Upper lobe of left lung (tissue), 4 donors: Measurements from ENCODE around the gene RAB24.

ENCODE experiments used
- EP300 ChIP-seq, 4 donors: sonication (generic); formaldehyde crosslinking; IDR thresholded peaks; one replicate each; pipeline ENCODE4 v1.5.1; 2017; ENCODE audit warnings: antibody characterized with exemption in 4 of 4, control low read depth in 2 of 4
- TF ChIP-seq, protein P1 (sequence below), 6 experiments: fragments of 450-650 bp in 4 of 6; fragments of 200-600 bp in 2 of 6; sonication (generic) in 2 of 6; IDR thresholded peaks; one replicate each; pipeline ENCODE4 v1.5.1; 2016 to 2019; ENCODE audit warnings: antibody characterized with exemption in 6 of 6

DNA sequence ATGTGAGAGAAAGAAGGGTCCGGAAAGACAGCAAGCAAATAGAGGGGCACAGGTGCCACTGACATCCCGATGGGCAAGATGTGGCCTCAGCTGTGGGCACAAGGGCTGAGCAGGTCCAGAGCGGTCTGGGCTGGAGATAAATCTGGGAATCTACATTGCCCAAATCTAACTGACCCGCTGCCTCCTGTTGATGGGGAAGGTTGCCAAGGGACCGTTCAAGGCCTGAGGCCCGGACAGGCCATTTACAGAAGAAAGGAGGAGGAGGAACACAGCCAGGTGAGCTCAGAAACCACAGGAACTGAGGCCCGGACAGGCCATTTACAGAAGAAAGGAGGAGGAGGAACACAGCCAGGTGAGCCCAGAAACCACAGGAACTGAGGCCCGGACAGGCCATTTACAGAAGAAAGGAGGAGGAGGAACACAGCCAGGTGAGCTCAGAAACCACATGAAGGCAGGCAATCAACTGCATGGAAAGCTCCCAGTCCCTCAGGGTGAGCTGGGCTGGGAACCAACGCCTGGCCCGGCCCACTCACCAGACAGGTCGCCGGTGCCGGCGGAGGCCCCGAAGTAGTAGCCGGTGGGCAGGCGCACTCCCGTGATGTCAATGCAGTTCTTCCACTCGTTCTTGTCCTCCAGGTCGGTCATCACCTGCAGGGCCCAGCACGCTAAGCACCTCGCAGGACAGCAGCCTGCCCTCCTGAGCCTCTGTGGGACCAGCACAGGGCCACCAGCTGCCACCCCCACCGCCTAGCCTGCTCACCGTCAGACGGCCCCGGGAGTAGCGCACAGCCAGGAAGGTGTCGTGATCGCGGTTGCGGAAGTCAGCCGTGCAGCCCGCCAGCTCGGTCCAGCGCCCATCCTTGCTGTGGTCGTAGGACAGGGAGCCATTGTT is 33.3 kb upstream of the RAB24 start:
- no peak for TF ChIP-seq EP300 (IDR thresholded peaks at IDR 0.05)
- TF ChIP-seq, protein P1, sequence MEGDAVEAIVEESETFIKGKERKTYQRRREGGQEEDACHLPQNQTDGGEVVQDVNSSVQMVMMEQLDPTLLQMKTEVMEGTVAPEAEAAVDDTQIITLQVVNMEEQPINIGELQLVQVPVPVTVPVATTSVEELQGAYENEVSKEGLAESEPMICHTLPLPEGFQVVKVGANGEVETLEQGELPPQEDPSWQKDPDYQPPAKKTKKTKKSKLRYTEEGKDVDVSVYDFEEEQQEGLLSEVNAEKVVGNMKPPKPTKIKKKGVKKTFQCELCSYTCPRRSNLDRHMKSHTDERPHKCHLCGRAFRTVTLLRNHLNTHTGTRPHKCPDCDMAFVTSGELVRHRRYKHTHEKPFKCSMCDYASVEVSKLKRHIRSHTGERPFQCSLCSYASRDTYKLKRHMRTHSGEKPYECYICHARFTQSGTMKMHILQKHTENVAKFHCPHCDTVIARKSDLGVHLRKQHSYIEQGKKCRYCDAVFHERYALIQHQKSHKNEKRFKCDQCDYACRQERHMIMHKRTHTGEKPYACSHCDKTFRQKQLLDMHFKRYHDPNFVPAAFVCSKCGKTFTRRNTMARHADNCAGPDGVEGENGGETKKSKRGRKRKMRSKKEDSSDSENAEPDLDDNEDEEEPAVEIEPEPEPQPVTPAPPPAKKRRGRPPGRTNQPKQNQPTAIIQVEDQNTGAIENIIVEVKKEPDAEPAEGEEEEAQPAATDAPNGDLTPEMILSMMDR (IDR thresholded peaks at IDR 0.05) = no peak
